ENCODE data around the gene ZNF609.

ZNF609 gene

DNA sequence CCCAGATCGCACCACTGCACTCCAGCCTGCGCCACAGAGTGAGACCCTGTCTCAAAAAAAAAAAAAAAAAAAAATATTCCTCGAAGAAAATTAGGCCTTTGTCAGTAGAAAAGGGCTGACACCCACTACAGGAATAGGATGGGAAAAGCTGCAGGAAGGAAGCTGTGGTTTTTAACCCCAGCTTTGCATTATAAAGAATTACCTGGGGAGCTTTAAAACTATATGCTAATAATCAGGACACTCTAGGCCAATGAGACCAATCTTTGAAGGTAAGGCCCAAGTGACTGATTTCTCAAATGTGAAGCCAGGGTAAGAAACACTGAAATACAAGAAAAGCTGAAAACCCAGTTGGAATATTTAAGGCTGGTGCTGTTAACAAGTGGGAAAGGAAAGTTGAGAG lies 240.7 kb downstream of the ZNF609 start:
- TF ChIP-seq RARB (CRISPR knock-in tag; IDR thresholded peaks at IDR 0.05) (no peak), CSDC2 (CRISPR knock-in tag; IDR thresholded peaks at IDR 0.05) (no peak), ZNF70 (CRISPR knock-in tag; IDR thresholded peaks at IDR 0.05) (no peak), ZC3H10 (CRISPR knock-in tag; IDR thresholded peaks at IDR 0.05) (no peak), TOX (CRISPR knock-in tag; IDR thresholded peaks at IDR 0.05; ENCODE audit: borderline replicate concordance) (no peak), ZFP30 (CRISPR knock-in tag; IDR thresholded peaks at IDR 0.05) (no peak), GLIS3 (CRISPR knock-in tag; IDR thresholded peaks at IDR 0.05) (no peak), ZFP3 (CRISPR knock-in tag; IDR thresholded peaks at IDR 0.05) (no peak), OSR1 (CRISPR knock-in tag; IDR thresholded peaks at IDR 0.05) (no peak), ESRRG (CRISPR knock-in tag; IDR thresholded peaks at IDR 0.05) (no peak)
- TF ChIP-seq, protein P1, sequence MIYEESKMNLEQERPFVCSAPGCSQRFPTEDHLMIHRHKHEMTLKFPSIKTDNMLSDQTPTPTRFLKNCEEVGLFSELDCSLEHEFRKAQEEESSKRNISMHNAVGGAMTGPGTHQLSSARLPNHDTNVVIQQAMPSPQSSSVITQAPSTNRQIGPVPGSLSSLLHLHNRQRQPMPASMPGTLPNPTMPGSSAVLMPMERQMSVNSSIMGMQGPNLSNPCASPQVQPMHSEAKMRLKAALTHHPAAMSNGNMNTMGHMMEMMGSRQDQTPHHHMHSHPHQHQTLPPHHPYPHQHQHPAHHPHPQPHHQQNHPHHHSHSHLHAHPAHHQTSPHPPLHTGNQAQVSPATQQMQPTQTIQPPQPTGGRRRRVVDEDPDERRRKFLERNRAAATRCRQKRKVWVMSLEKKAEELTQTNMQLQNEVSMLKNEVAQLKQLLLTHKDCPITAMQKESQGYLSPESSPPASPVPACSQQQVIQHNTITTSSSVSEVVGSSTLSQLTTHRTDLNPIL (CRISPR knock-in tag; IDR thresholded peaks at IDR 0.05; ENCODE audit: low read depth), result no peak
- TF ChIP-seq, protein P2, sequence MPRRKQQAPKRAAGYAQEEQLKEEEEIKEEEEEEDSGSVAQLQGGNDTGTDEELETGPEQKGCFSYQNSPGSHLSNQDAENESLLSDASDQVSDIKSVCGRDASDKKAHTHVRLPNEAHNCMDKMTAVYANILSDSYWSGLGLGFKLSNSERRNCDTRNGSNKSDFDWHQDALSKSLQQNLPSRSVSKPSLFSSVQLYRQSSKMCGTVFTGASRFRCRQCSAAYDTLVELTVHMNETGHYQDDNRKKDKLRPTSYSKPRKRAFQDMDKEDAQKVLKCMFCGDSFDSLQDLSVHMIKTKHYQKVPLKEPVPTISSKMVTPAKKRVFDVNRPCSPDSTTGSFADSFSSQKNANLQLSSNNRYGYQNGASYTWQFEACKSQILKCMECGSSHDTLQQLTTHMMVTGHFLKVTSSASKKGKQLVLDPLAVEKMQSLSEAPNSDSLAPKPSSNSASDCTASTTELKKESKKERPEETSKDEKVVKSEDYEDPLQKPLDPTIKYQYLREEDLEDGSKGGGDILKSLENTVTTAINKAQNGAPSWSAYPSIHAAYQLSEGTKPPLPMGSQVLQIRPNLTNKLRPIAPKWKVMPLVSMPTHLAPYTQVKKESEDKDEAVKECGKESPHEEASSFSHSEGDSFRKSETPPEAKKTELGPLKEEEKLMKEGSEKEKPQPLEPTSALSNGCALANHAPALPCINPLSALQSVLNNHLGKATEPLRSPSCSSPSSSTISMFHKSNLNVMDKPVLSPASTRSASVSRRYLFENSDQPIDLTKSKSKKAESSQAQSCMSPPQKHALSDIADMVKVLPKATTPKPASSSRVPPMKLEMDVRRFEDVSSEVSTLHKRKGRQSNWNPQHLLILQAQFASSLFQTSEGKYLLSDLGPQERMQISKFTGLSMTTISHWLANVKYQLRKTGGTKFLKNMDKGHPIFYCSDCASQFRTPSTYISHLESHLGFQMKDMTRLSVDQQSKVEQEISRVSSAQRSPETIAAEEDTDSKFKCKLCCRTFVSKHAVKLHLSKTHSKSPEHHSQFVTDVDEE (CRISPR knock-in tag; IDR thresholded peaks at IDR 0.05), result no peak
- TF ChIP-seq, protein P3, sequence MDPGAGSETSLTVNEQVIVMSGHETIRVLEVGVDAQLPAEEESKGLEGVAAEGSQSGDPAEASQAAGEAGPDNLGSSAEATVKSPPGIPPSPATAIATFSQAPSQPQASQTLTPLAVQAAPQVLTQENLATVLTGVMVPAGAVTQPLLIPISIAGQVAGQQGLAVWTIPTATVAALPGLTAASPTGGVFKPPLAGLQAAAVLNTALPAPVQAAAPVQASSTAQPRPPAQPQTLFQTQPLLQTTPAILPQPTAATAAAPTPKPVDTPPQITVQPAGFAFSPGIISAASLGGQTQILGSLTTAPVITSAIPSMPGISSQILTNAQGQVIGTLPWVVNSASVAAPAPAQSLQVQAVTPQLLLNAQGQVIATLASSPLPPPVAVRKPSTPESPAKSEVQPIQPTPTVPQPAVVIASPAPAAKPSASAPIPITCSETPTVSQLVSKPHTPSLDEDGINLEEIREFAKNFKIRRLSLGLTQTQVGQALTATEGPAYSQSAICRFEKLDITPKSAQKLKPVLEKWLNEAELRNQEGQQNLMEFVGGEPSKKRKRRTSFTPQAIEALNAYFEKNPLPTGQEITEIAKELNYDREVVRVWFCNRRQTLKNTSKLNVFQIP (CRISPR knock-in tag; IDR thresholded peaks at IDR 0.05; ENCODE audit: borderline replicate concordance, low read depth), result no peak
- ATAC-seq, result no peak

DNA sequence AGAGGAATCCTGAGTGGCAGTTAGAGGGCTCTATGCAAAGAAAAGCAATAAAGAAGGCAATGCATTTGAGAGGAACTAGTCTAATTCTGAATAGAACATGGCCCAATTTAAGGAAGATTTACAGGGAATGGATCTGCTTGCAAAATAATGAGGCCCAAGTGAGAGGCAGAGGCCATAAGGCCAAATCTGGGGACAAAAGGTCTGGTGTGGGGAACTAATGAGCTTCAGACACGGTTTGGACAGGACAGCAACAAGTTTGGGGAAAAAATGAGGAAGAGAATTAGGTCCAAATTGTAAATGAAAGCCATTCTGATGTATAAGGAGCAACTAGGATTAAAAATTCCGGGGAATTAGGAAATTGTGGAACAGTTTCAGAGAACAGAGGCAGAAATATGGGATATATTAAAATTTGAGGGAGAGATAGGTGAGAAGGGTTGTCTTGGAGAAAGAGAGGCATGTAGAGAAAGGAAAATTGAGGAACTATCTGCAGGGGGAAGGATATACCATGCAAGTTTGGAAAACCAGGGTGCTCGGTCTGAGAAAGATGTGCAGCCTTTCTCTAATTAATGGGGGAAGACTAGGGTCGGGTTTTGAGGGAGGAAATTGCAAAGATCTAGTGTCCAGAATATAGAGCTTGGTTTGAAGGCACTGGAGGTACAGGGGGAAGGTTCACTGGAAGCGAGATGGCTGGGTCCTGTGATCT lies 241.3 kb downstream of the ZNF609 start:
- TF ChIP-seq PPARA (CRISPR knock-in tag; IDR thresholded peaks at IDR 0.05; ENCODE audit: borderline replicate concordance) (no peak), OSR1 (CRISPR knock-in tag; IDR thresholded peaks at IDR 0.05) (no peak), ESRRG (CRISPR knock-in tag; IDR thresholded peaks at IDR 0.05) (no peak), ZNF70 (CRISPR knock-in tag; IDR thresholded peaks at IDR 0.05) (no peak), TCF4 (CRISPR knock-in tag; IDR thresholded peaks at IDR 0.05; ENCODE audit: borderline replicate concordance) (no peak), ZFP3 (CRISPR knock-in tag; IDR thresholded peaks at IDR 0.05) (no peak), SNAI2 (CRISPR knock-in tag; IDR thresholded peaks at IDR 0.05) (no peak), CSDC2 (CRISPR knock-in tag; IDR thresholded peaks at IDR 0.05) (no peak), BACH2 (CRISPR knock-in tag; IDR thresholded peaks at IDR 0.05; ENCODE audit: borderline replicate concordance) (no peak), ZC3H10 (CRISPR knock-in tag; IDR thresholded peaks at IDR 0.05) (no peak), RARB (CRISPR knock-in tag; IDR thresholded peaks at IDR 0.05) (no peak), ZNF565 (CRISPR knock-in tag; conservative IDR thresholded peaks at IDR 0.05; ENCODE audit: low read depth) (no peak), ISL1 (CRISPR knock-in tag; IDR thresholded peaks at IDR 0.05) (no peak)
- TF ChIP-seq, protein P4, sequence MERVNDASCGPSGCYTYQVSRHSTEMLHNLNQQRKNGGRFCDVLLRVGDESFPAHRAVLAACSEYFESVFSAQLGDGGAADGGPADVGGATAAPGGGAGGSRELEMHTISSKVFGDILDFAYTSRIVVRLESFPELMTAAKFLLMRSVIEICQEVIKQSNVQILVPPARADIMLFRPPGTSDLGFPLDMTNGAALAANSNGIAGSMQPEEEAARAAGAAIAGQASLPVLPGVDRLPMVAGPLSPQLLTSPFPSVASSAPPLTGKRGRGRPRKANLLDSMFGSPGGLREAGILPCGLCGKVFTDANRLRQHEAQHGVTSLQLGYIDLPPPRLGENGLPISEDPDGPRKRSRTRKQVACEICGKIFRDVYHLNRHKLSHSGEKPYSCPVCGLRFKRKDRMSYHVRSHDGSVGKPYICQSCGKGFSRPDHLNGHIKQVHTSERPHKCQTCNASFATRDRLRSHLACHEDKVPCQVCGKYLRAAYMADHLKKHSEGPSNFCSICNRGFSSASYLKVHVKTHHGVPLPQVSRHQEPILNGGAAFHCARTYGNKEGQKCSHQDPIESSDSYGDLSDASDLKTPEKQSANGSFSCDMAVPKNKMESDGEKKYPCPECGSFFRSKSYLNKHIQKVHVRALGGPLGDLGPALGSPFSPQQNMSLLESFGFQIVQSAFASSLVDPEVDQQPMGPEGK (CRISPR knock-in tag; IDR thresholded peaks at IDR 0.05; ENCODE audit: borderline replicate concordance), result no peak
- TF ChIP-seq, protein P5, sequence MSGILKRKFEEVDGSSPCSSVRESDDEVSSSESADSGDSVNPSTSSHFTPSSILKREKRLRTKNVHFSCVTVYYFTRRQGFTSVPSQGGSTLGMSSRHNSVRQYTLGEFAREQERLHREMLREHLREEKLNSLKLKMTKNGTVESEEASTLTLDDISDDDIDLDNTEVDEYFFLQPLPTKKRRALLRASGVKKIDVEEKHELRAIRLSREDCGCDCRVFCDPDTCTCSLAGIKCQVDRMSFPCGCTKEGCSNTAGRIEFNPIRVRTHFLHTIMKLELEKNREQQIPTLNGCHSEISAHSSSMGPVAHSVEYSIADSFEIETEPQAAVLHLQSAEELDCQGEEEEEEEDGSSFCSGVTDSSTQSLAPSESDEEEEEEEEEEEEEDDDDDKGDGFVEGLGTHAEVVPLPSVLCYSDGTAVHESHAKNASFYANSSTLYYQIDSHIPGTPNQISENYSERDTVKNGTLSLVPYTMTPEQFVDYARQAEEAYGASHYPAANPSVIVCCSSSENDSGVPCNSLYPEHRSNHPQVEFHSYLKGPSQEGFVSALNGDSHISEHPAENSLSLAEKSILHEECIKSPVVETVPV (CRISPR knock-in tag; IDR thresholded peaks at IDR 0.05), result no peak
- TF ChIP-seq, protein P1 (CRISPR knock-in tag; IDR thresholded peaks at IDR 0.05; ENCODE audit: low read depth), result no peak
- TF ChIP-seq, protein P3 (CRISPR knock-in tag; IDR thresholded peaks at IDR 0.05; ENCODE audit: borderline replicate concordance, low read depth), result no peak
- no peak for ATAC-seq

Measured in SK-N-SH treated with all-trans-retinoic acid at 6 μM for 48 hours (cell line).